Measurements from ENCODE around the gene SETBP1.

Gene SETBP1

DNA sequence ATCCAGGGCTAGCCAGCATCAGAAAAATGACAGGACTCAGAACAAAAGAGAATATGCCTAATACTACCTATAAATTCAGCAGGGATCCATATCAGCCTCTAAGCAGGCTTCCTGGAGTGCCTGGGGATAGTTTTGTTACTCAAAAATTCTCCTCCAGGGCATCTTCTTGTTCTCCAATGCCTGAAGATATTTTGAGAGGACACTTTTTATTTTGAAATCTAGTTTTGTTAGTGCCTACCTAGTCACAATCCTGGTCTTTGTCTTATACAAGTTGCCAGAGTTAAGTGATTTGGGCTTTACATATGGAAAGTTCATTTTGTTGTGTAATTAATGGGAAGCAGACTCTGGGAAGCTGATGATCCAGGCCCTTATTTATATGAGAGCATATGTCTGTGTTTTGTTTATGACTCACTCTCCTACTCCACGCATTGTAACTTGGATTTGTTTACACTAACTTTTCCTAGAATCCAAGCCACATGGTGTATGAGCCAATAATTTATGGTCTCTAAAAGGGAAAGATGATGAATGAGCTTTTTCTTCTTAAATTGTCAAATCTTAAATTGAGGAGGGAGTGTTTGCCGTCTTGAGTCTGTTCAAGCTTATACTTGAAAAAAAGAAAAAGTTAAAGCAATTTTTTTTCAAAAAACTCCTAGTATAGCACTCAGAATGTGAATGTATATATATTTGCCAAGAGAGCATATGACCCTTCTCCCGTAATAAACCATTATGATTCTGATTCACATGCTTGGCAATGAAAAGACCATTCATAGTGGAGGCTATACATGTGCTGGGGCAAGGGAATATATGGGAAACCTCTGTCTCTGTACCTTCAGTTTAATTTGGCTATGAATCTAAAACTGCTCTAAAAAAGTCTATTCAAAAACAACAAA lies 370.3 kb downstream of the SETBP1 start:
- H3K4me1 ChIP-seq (ENCODE audit: control extremely low read depth in 1 of 4, control insufficient read depth in 4 of 4, insufficient read depth in 4 of 4, low read length in 3 of 4): no peaks in the 10 kb centered on the region
- H3K27me3 ChIP-seq (replicated peaks in 2 of 5; ENCODE audit: control insufficient read depth in 4 of 5, insufficient read depth in 5 of 5, low read length in 4 of 5): no peaks in the 10 kb centered on the region
- H3K27ac ChIP-seq (ENCODE audit: insufficient read depth in 1 of 2, low read depth in 1 of 2, low read length in 2 of 2, poor library complexity in 1 of 2, severe bottlenecking in 2 of 2): no peak overlapping the region
- no CpG with 5 or more reads among the region's 3 CpGs for WGBS (ENCODE audit: insufficient coverage)
- H3K36me3 ChIP-seq (ENCODE audit: control insufficient read depth in 4 of 4, insufficient read depth in 4 of 4, low read length in 3 of 4): peaks cover 0 to 3% (median 0%) of the 10 kb centered on the region in 4 experiments
- H3K9me3 ChIP-seq (ENCODE audit: control extremely low read depth in 1 of 5, control insufficient read depth in 4 of 5, insufficient read depth in 2 of 5, low read depth in 1 of 5, low read length in 4 of 5): no peaks in the 10 kb centered on the region
- ChIA-PET POLR2A (no interaction called here), CTCF (no interaction called here)
- H3K4me3 ChIP-seq (ENCODE audit: control insufficient read depth in 1 of 7, extremely low read depth in 1 of 7, insufficient read depth in 4 of 7, low read depth in 2 of 7, low read length in 6 of 7): no peak overlapping the region
- DNase-seq: no peak

DNA sequence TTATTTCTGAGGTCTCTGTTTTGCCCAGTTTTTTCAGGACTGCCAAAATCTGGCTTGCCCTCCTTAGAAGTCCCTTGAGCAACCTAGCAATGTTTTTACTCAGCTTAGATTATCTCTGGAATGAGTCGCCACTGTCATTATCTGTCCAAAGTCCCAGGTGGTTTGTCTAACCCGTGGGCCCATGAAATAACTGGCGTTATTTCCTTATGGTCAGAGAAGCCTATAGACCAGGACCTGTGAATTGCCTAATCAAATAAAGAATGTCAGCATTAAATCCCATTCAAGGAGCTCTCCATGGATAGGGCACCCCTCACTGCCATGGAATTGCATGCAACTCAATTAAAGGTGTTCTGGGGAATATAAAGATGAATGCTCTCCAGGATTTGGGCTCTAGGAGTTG lies 373.9 kb downstream of the SETBP1 start:
- POLR2A ChIA-PET: interaction anchor here (0.6 kb wide), 1 partner anchor 792 kb away, joined by 3 read pairs; no protein-coding TSS in a partner anchor
- Histone ChIP-seq H3K9me3 (ENCODE audit: control extremely low read depth in 1 of 5, control insufficient read depth in 4 of 5, insufficient read depth in 2 of 5, low read depth in 1 of 5, low read length in 4 of 5) (no peaks in the 10 kb centered on the region), H3K27ac (ENCODE audit: insufficient read depth in 1 of 2, low read depth in 1 of 2, low read length in 2 of 2, poor library complexity in 1 of 2, severe bottlenecking in 2 of 2) (no peak overlapping the region), H3K27me3 (replicated peaks in 2 of 5; ENCODE audit: control insufficient read depth in 4 of 5, insufficient read depth in 5 of 5, low read length in 4 of 5) (no peaks in the 10 kb centered on the region), H3K4me3 (ENCODE audit: control insufficient read depth in 1 of 7, extremely low read depth in 1 of 7, insufficient read depth in 4 of 7, low read depth in 2 of 7, low read length in 6 of 7) (no peak overlapping the region), H3K36me3 (ENCODE audit: control insufficient read depth in 4 of 4, insufficient read depth in 4 of 4, low read length in 3 of 4) (peaks cover 0 to 3% (median 0%) of the 10 kb centered on the region in 4 experiments), H3K4me1 (ENCODE audit: control extremely low read depth in 1 of 4, control insufficient read depth in 4 of 4, insufficient read depth in 4 of 4, low read length in 3 of 4) (peaks cover 0 to 2% (median 0%) of the 10 kb centered on the region in 4 experiments)
- no peak for DNase-seq
- WGBS (ENCODE audit: insufficient coverage): 100% methylated on average over 3 of the region's 3 CpGs
- CTCF ChIA-PET: interaction anchor here (1.6 kb wide), 1 partner anchor 11 kb away, joined by 3 read pairs; no protein-coding TSS in a partner anchor

DNA sequence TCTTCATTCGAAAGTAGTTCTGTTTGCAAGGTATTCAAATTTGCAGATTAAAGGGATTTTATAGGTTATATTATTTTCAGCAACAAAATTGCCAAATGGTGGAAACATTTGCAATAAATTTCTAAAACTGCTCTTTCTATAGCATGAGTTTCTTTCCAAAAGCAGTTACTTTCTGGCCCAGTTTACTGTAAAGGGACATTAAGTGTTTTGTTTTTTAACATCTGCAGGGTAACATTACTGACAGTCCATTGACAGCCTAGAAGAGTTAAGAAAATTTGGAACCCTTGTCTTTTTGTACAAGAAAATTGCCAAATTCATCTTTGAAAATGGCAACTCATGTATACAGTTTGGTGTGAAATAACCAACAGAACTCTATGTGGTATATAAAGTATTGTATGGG lies 375.1 kb downstream of the SETBP1 start:
- DNase-seq: no peak
- CTCF ChIA-PET: interaction anchor here (0.6 kb wide), 1 partner anchor 158 kb away, joined by 3 read pairs; no protein-coding TSS in a partner anchor
- no CpG with 5 or more reads among the region's 1 CpG for WGBS (ENCODE audit: insufficient coverage)

DNA sequence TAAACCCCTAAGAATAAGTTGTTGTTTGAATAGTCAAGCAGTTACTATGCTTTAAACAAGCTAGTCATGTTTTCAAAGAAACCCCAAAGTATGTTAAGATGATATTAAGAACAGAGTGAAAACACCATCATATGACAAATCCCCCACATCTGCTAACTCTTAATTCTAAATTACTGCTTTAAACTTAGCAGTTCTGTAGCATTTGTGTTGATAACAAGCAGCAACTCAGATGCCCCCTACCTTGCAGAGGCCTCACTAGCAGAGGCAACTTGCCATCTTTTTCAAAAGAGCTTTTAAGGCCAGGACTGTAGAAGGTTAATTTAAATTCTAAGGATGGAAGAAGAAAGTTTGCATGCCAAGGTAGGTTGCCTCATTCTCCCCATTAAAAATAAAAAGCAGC lies 376.2 kb downstream of the SETBP1 start:
- Histone ChIP-seq H3K4me1 (ENCODE audit: control extremely low read depth in 1 of 4, control insufficient read depth in 4 of 4, insufficient read depth in 4 of 4, low read length in 3 of 4) (peaks cover 0 to 2% (median 0%) of the 10 kb centered on the region in 4 experiments), H3K9me3 (ENCODE audit: control extremely low read depth in 1 of 5, control insufficient read depth in 4 of 5, insufficient read depth in 2 of 5, low read depth in 1 of 5, low read length in 4 of 5) (no peaks in the 10 kb centered on the region), H3K36me3 (ENCODE audit: control insufficient read depth in 4 of 4, insufficient read depth in 4 of 4, low read length in 3 of 4) (peaks cover 0 to 3% (median 0%) of the 10 kb centered on the region in 4 experiments), H3K27ac (ENCODE audit: insufficient read depth in 1 of 2, low read depth in 1 of 2, low read length in 2 of 2, poor library complexity in 1 of 2, severe bottlenecking in 2 of 2) (no peak overlapping the region), H3K27me3 (replicated peaks in 2 of 5; ENCODE audit: control insufficient read depth in 4 of 5, insufficient read depth in 5 of 5, low read length in 4 of 5) (no peaks in the 10 kb centered on the region), H3K4me3 (ENCODE audit: control insufficient read depth in 1 of 7, extremely low read depth in 1 of 7, insufficient read depth in 4 of 7, low read depth in 2 of 7, low read length in 6 of 7) (no peak overlapping the region)
- ChIA-PET CTCF (interaction anchor here (1.0 kb wide), 1 partner anchor 328 kb away, joined by 3 read pairs; no protein-coding TSS in a partner anchor), POLR2A (no interaction called here)
- DNase-seq: no peak

More for the DNA sequence above, 375.1 kb downstream of the SETBP1 start:
- no peak overlapping the region for H3K4me3 ChIP-seq (ENCODE audit: control insufficient read depth in 1 of 7, extremely low read depth in 1 of 7, insufficient read depth in 4 of 7, low read depth in 2 of 7, low read length in 6 of 7)
- H3K27me3 ChIP-seq (replicated peaks in 2 of 5; ENCODE audit: control insufficient read depth in 4 of 5, insufficient read depth in 5 of 5, low read length in 4 of 5): no peaks in the 10 kb centered on the region
- no peak overlapping the region for H3K27ac ChIP-seq (ENCODE audit: insufficient read depth in 1 of 2, low read depth in 1 of 2, low read length in 2 of 2, poor library complexity in 1 of 2, severe bottlenecking in 2 of 2)
- peaks cover 0 to 2% (median 0%) of the 10 kb centered on the region in 4 experiments for H3K4me1 ChIP-seq (ENCODE audit: control extremely low read depth in 1 of 4, control insufficient read depth in 4 of 4, insufficient read depth in 4 of 4, low read length in 3 of 4)
- H3K9me3 ChIP-seq (ENCODE audit: control extremely low read depth in 1 of 5, control insufficient read depth in 4 of 5, insufficient read depth in 2 of 5, low read depth in 1 of 5, low read length in 4 of 5): no peaks in the 10 kb centered on the region
- POLR2A ChIA-PET: interaction anchor here (0.6 kb wide), 1 partner anchor 75 kb away, joined by 3 read pairs; no protein-coding TSS in a partner anchor
- H3K36me3 ChIP-seq (ENCODE audit: control insufficient read depth in 4 of 4, insufficient read depth in 4 of 4, low read length in 3 of 4): peaks cover 0 to 3% (median 0%) of the 10 kb centered on the region in 4 experiments

DNA sequence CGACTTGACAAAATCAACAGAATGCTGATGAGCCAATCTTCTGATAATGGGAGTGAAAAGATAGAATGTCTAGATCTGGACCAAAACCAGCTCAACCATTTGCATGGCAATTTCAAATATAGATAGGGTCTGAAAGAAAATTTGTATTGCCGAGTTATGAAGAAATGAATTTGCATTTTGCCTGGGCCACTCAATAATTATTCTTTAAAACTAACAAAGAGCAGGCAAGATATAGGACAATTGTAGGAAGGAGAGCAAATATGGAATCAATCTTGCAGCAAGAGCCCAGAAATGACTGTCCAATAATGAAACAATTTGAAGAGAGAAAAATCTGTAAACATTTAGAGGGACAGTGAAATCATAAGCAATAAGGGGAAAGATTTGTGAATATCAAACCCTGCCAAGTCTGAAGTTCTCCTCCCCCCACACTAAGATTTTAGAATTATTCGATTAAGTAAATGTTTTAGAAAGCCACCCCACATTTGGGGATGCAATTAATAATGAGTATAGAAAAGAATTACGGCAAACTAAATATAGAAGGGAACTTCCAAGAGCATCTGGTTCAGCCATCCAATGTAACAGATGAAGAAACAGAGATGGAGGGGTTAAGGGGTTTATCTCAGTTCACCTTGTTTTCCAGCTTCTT lies 377.4 kb downstream of the SETBP1 start:
- no peak overlapping the region for H3K27ac ChIP-seq (ENCODE audit: insufficient read depth in 1 of 2, low read depth in 1 of 2, low read length in 2 of 2, poor library complexity in 1 of 2, severe bottlenecking in 2 of 2)
- ChIA-PET POLR2A (no interaction called here), CTCF (no interaction called here)
- peaks cover 0 to 2% (median 0%) of the 10 kb centered on the region in 4 experiments for H3K4me1 ChIP-seq (ENCODE audit: control extremely low read depth in 1 of 4, control insufficient read depth in 4 of 4, insufficient read depth in 4 of 4, low read length in 3 of 4)
- 100% methylated on average over 1 of the region's 4 CpGs for WGBS (ENCODE audit: insufficient coverage)
- H3K4me3 ChIP-seq (ENCODE audit: control insufficient read depth in 1 of 7, extremely low read depth in 1 of 7, insufficient read depth in 4 of 7, low read depth in 2 of 7, low read length in 6 of 7): no peak overlapping the region
- no peaks in the 10 kb centered on the region for H3K27me3 ChIP-seq (replicated peaks in 2 of 5; ENCODE audit: control insufficient read depth in 4 of 5, insufficient read depth in 5 of 5, low read length in 4 of 5)
- no peak for DNase-seq
- H3K9me3 ChIP-seq (ENCODE audit: control extremely low read depth in 1 of 5, control insufficient read depth in 4 of 5, insufficient read depth in 2 of 5, low read depth in 1 of 5, low read length in 4 of 5): peaks cover 0 to under 1% (median 0%) of the 10 kb centered on the region in 5 experiments
- H3K36me3 ChIP-seq (ENCODE audit: control insufficient read depth in 4 of 4, insufficient read depth in 4 of 4, low read length in 3 of 4): peaks cover 0 to 5% (median 0%) of the 10 kb centered on the region in 4 experiments

DNA sequence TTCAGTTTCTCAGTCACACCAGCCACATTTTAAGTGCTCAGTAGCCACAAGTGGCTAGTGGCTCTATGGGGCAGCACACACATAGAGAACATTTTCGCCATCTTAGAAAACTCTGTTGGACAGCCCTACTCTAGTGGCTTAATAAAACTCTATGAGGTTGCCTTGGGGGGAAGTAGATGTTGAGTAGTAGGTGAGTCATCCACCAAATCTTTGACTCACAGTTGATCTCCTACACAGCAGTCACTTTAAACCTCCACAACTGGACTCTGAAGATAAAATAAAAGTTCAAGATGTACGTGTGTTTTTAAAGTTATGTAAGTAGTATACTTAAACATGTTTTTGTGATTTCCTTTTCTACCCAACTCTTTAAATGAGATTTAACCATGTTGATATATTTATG lies 379.0 kb downstream of the SETBP1 start:
- WGBS (ENCODE audit: insufficient coverage): no CpG with 5 or more reads among the region's 2 CpGs
- CTCF ChIA-PET: no interaction called here
- Histone ChIP-seq H3K4me3 (ENCODE audit: control insufficient read depth in 1 of 7, extremely low read depth in 1 of 7, insufficient read depth in 4 of 7, low read depth in 2 of 7, low read length in 6 of 7) (no peak overlapping the region), H3K9me3 (ENCODE audit: control extremely low read depth in 1 of 5, control insufficient read depth in 4 of 5, insufficient read depth in 2 of 5, low read depth in 1 of 5, low read length in 4 of 5) (peaks cover 0 to 1% (median 0%) of the 10 kb centered on the region in 5 experiments), H3K27me3 (replicated peaks in 2 of 5; ENCODE audit: control insufficient read depth in 4 of 5, insufficient read depth in 5 of 5, low read length in 4 of 5) (no peaks in the 10 kb centered on the region), H3K27ac (ENCODE audit: insufficient read depth in 1 of 2, low read depth in 1 of 2, low read length in 2 of 2, poor library complexity in 1 of 2, severe bottlenecking in 2 of 2) (no peak overlapping the region), H3K4me1 (ENCODE audit: control extremely low read depth in 1 of 4, control insufficient read depth in 4 of 4, insufficient read depth in 4 of 4, low read length in 3 of 4) (peaks cover 0 to 2% (median 0%) of the 10 kb centered on the region in 4 experiments), H3K36me3 (ENCODE audit: control insufficient read depth in 4 of 4, insufficient read depth in 4 of 4, low read length in 3 of 4) (peaks cover 0 to 14% (median 3%) of the 10 kb centered on the region in 4 experiments)
- peak; percentile 21 to 84 (median 76) for DNase-seq
- POLR2A ChIA-PET: no interaction called here

DNA sequence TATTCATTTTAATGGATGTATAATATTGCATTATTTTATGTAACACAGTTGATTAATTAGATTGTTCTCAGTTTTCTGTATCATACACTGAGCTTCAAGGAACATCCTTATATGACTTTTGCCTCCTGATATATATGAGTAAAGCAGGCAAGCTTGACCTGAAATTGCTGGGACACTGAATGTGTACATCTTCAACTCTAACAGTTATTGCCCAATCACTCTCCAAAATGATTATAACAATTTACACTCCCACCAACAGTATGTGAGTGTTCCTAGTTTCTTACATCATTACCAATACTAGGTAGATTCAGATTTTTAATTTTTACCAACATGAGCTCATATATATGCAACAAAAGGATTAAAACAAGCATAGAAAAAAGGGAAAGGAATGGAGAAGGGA lies 379.4 kb downstream of the SETBP1 start:
- Histone ChIP-seq H3K4me1 (ENCODE audit: control extremely low read depth in 1 of 4, control insufficient read depth in 4 of 4, insufficient read depth in 4 of 4, low read length in 3 of 4) (peaks cover 0 to 2% (median 0%) of the 10 kb centered on the region in 4 experiments), H3K27ac (ENCODE audit: insufficient read depth in 1 of 2, low read depth in 1 of 2, low read length in 2 of 2, poor library complexity in 1 of 2, severe bottlenecking in 2 of 2) (no peak overlapping the region), H3K4me3 (ENCODE audit: control insufficient read depth in 1 of 7, extremely low read depth in 1 of 7, insufficient read depth in 4 of 7, low read depth in 2 of 7, low read length in 6 of 7) (no peak overlapping the region), H3K36me3 (ENCODE audit: control insufficient read depth in 4 of 4, insufficient read depth in 4 of 4, low read length in 3 of 4) (peaks cover 0 to 14% (median 3%) of the 10 kb centered on the region in 4 experiments), H3K27me3 (replicated peaks in 2 of 5; ENCODE audit: control insufficient read depth in 4 of 5, insufficient read depth in 5 of 5, low read length in 4 of 5) (no peaks in the 10 kb centered on the region), H3K9me3 (ENCODE audit: control extremely low read depth in 1 of 5, control insufficient read depth in 4 of 5, insufficient read depth in 2 of 5, low read depth in 1 of 5, low read length in 4 of 5) (peaks cover 0 to 1% (median 0%) of the 10 kb centered on the region in 5 experiments)
- ChIA-PET CTCF (no interaction called here), POLR2A (no interaction called here)
- DNase-seq: no peak
